Peyer's patch (tissue), 4 donors: ENCODE measurements around the gene GPR62.

Experiments
- POLR2A ChIP-seq, 2 donors: fragments of 450-650 bp; IDR thresholded peaks; one replicate each; pipeline ENCODE4 v1.5.1; 2017; ENCODE audit warnings: antibody characterized with exemption in 2 of 2, mild to moderate bottlenecking in 2 of 2, moderate library complexity in 2 of 2
- TF ChIP-seq, protein P1 (sequence below), 6 experiments: fragments of 450-650 bp in 4 of 6; fragments of 200-600 bp in 2 of 6; sonication (generic) in 1 of 6; IDR thresholded peaks; one replicate each; pipeline ENCODE4 v1.5.1; 2017 to 2019; ENCODE audit warnings: antibody characterized with exemption in 6 of 6, mild to moderate bottlenecking in 3 of 6, moderate library complexity in 1 of 6

DNA sequence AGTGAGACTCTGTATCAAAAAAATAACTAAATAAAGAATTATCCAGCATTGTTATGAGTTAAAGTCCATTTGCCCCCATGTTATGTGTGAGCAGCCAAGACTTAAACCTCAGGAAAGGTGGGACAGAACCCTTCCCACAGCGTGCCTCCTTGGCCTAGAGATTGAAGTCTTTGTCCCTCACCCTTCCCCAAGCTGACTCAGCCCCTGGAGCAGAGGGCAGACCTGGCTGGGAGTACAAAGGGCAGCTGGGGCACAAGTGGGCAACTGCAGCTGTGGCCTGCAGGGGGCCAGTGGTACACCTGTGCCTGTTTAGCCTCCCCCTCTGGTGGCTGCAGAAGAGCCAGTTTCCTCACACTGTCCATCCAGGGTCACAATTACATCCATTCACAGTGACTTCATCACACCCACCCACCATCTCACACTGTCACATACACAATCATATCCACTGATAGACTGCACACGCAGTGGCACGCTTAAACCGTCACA is 27.2 kb downstream of the GPR62 start:
- TF ChIP-seq, protein P1, sequence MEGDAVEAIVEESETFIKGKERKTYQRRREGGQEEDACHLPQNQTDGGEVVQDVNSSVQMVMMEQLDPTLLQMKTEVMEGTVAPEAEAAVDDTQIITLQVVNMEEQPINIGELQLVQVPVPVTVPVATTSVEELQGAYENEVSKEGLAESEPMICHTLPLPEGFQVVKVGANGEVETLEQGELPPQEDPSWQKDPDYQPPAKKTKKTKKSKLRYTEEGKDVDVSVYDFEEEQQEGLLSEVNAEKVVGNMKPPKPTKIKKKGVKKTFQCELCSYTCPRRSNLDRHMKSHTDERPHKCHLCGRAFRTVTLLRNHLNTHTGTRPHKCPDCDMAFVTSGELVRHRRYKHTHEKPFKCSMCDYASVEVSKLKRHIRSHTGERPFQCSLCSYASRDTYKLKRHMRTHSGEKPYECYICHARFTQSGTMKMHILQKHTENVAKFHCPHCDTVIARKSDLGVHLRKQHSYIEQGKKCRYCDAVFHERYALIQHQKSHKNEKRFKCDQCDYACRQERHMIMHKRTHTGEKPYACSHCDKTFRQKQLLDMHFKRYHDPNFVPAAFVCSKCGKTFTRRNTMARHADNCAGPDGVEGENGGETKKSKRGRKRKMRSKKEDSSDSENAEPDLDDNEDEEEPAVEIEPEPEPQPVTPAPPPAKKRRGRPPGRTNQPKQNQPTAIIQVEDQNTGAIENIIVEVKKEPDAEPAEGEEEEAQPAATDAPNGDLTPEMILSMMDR (IDR thresholded peaks at IDR 0.05), result peak; percentile 41 to 96 (median 76)
- peak; percentile 41 to 53 for TF ChIP-seq POLR2A (IDR thresholded peaks at IDR 0.05)
